ENCODE measurements around the gene ACTN2.

GRCh38 chr1:236705771-236706170 lies 19.5 kb downstream of the ACTN2 start:
- TF ChIP-seq, protein P1, sequence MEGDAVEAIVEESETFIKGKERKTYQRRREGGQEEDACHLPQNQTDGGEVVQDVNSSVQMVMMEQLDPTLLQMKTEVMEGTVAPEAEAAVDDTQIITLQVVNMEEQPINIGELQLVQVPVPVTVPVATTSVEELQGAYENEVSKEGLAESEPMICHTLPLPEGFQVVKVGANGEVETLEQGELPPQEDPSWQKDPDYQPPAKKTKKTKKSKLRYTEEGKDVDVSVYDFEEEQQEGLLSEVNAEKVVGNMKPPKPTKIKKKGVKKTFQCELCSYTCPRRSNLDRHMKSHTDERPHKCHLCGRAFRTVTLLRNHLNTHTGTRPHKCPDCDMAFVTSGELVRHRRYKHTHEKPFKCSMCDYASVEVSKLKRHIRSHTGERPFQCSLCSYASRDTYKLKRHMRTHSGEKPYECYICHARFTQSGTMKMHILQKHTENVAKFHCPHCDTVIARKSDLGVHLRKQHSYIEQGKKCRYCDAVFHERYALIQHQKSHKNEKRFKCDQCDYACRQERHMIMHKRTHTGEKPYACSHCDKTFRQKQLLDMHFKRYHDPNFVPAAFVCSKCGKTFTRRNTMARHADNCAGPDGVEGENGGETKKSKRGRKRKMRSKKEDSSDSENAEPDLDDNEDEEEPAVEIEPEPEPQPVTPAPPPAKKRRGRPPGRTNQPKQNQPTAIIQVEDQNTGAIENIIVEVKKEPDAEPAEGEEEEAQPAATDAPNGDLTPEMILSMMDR (IDR thresholded peaks at IDR 0.05; ENCODE audit: low read depth, low read length) = no peak
- no peak for TF ChIP-seq EZH2phosphoT487 (IDR thresholded peaks at IDR 0.05; ENCODE audit: low read depth)
